Ecto neural progenitor cell (in vitro differentiated cells): ENCODE measurements around the gene ACP1.

ENCODE experiments used
- DNase-seq: peaks from one replicate; pipeline ENCODE4 v3.0.0-alpha.2; 2018; ENCODE audit warnings: low spot score

The ACP1 gene

GRCh38 chr2:280650-281110, 15.9 kb downstream of the ACP1 start:
- DNase-seq = no peak

DNA sequence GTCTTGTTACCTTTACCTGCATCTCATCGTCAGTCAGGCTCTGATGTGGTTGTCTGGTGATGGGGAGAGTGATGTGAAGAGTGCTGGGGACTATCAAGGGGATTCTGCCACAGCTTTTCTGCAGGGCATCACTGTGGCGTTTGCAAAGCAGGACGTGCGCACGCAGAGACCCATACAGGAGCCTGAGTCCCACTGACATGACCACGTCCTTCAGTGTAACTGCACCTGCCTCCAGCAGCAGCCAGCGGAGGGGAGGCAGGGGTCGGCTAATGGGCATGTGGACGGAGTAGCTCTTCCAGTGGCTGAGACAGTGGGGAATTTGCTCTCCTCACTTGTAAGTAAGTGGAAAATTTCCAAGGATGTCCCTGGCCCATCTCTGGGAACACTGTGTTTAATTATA, 16.6 kb downstream of the ACP1 start:
- no peak for DNase-seq

DNA sequence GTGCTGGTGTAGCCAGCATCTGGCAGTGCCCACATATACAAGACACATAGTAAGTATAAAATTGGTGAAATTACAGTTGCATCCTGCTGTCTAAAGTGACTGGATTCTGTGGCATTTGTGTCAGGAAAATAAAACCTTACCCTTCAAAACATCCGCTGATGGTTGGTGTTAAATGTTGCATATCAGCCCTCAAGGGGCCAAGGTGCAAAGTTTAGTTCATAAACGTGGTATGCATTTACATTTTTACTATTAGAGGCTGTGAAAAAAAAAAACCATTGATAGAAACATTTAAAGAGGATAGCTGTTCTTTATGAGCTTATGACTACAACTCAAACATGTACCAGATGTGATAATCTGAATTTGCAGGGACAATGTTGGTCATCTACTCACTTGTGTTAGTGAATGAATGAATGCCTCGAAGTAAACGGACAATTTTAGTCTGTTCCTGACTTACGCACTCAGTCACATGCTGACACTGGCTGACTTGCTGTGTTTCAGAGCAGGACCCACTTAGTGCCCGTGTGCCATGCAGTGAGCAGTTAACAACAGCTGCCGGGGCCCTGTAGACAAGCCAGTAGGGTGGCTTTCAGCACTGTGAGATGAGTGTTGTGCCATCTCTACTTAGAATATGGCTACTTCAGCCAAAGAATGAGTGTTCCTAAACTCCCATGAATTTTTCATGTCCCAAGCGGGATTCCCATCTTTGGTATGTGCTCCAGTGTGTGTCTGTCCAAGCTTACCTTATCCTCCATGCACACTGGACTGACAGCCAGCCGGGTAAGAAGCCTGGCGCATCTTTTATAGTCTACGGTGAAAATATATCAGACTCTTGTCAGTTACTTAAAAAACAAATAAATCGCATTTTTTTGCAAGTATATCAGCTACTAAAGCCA, 17.9 kb downstream of the ACP1 start:
- DNase-seq = no peak

DNA sequence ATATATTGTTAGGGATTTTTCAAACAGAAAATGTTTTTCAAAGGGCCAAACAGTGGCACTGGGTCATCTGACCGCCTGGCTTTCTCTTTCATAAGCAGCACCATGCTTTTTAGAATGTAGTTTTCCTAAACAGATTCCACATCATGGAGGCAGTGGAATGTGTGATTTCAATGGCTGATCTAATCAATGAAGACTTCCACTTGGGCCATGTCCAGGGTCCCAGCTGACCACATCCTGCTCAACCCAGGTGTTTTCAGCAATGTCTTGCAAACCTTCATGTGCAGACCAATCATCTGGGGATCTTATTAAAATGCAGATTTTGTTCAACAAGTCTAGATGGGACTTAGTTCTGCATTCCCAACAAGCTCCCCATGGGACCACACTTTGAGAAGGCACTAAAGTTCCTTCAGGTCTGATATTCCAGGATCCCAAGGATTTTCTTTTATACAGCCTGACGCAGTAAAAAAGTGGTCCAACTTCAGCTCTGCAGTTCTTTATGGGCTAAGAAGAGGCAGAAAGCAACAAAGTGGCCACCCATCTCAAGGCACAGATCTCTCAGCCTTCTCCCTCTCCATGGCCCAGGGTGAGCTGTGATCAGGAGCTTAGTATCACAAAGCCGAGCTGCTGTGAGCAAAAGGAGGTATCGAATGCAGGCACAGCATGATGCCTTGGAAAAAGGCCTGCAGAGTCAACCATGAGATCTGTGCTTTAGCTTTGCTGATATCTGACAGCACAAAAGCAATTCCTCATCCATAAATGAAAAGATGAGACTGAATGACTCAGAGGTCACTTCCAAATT, 19.4 kb downstream of the ACP1 start:
- DNase-seq = no peak

DNA sequence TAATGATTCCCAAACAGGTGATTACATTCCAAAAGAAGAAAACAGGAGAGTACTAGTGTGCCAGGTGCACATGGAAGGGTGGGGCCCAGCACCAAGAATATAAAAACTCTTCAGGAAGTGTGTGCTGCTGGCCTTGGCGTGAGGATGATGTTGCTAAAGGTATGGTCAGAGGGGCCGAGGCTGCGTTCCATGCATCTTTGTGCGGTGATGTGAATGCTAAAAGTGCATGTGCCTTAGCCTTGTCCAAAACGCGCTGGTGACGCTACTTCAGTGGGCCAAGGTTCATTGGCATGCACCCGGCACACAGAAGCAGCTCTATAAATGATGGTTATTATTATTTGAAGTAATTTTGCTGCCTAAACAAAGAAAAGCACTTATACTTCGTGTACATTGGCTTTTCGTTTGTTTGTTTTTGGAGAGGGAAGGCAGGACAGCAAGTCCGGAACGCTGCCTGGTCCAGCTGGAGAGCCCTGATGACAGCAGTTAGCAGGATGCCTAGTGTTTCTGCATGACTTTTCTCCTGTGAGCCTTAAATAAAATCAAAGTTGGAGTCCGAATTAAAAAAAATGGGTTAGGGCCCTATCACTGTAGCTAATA, 20.2 kb downstream of the ACP1 start:
- no peak for DNase-seq

DNA sequence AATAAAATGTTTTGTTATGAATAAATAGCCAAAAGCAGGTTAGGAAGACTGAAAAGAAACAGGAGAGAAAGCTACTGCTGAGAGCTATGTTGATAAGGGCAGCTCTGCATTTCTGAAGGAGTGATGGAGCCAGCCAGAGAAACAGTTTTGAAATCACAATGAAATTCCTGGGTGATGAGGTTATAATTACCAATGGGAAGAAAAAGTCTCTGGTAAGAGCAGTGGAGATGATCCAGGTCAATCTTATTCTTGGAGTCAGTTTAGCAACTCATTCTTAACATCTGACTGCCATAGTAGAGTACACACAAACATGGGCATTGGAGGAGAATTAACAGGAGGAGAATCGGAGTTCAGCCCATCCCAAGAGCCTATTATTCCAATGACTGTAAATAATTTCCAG, 20.8 kb downstream of the ACP1 start:
- no peak for DNase-seq

DNA sequence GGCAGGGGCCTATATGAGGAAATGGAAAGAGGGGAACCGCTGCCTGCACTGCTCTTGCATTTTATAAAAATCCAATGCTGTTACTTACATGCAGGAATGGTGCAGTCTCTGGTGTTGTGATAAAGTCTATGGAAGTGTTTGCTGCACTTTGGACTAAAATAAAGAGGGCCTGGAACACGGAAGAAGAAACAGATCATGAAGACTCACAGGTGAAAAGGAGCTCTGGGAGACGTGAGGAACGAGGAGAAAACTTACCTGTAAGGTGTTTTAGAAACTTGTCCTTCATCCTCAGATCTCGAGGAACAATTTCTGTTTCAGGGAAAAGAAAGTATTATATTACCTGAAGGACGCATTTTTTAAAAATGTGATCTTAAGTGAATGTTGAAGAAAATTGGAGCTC, 21.3 kb downstream of the ACP1 start:
- no peak for DNase-seq

DNA sequence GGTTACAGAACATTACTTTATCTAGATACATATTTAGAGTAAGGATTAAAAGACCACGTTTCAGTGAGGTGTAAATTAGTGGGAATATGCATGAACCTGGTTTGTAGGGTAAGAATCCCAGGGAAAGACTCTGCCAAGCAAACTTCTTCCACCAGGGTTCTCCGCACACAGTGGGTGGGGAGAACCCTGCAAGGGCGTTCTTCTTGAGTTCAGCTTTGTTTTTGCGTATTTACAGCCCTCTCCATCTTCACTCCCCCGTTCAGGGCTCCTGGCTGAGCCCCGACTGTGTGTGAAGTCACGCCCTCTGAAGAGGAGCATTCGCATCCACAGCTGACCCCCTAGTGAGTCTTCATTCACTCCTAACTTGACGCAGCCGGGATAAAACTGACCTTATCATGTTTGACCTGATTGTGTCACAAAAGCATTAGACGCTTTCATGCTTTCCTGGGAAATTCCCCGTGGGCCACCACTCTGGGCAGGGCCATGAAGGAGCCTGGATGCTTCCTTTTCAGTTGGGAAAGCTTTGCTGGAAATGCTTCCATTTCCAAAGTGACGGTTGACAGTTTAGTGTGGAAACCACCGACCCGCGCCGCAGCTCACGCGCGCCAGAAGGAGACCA, 22.1 kb downstream of the ACP1 start:
- no peak for DNase-seq

DNA sequence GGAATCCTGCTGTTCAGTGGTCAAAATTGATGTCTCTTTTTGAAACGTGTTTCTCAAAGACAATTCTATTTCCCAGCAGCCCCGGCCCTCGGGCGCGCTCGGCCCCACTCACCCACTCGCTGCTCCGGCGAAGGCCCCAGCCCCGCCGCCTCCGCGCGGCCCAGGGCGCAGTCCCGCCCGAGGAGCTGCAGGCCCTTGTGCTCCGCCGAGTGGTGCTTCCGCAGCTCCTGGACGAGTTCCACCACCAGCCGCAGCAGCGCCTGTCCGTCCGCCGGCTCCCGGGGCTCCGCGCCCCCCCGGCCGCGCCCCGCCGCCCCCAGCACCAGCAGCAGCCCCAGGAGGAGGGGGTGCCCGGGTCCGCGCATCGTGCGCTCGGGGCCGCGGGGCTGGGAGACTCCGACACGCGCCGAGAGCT, 22.7 kb downstream of the ACP1 start:
- DNase-seq = peak; percentile 61

DNA sequence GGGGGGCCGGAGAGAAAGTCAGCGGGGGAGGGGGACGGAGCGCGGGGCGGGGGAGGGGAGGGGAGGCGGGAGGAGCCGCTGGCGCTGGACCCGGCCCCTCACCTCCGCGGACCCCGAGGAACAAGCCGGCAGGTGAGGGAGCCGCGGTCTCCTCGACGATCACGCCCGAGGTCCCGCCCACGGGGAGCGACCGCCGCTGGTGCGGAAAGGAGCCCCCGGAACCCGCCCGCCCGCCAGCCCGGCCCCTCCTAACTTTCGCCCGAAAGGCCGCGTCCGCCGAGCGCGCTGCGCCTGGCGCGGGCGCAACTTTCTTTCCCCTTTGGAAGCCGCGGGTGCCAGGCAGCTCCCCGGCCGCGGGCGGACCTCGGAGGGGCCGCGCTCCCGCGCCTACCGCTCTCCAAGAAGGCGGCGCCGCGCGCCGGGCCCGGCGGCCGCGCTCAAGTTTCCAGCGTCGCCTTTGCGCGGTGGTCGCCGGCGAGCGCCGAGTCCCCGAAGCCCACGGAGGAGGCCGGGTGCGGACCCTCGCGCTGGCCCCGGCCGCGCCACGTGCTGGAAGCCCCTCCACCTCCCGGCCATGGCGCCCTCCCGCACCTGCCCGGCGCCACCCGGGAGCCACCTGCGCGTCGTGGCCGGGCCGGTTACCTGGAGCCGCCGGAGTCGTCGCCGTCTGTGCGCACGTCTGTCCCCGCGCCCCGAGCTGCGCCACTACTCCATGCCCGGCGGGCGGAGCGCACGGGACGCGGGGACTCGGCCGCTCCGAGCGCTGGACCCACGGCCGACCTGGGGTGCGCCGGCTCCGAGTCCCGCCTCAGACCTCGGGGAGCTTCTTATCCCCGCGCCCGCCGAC, 23.4 kb downstream of the ACP1 start, which contains the start of gene ALKAL2:
TSS of gene ALKAL2 (minus strand) at position 181 of the 847 bp plus-strand sequence. CDS start 256 bp downstream, outside the sequence.
- DNase-seq = peak; percentile 59

DNA sequence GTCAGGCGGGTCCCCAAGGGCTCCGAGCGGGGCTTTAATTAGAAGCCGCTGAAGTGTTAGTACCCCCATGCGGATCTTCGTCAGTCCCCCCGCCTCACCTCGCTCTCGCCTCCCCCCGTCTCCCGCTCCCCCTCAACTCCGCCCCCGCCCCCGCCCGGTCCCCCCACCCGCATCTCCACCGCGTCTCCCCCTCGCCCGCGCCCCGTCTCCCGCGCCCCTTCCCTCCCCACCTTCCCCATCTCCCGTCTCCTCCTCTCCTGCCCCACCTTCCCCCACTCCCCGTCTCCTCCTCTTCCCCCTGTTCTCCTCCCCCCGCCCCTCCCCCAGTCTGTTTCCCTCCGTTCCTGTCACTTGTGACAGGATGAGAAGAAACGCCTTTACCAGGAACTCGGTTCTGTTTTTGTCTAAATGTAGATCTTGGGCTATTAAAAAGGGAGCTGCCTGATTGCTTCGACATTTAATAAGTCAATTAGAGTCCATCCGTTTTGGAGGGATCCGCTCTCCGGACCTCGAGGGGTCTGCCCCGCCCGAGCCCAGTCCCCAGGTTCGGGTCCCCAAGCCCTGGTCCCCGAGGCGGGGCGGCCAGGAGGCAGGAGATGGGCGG, 24.1 kb downstream of the ACP1 start:
- DNase-seq = no peak

DNA sequence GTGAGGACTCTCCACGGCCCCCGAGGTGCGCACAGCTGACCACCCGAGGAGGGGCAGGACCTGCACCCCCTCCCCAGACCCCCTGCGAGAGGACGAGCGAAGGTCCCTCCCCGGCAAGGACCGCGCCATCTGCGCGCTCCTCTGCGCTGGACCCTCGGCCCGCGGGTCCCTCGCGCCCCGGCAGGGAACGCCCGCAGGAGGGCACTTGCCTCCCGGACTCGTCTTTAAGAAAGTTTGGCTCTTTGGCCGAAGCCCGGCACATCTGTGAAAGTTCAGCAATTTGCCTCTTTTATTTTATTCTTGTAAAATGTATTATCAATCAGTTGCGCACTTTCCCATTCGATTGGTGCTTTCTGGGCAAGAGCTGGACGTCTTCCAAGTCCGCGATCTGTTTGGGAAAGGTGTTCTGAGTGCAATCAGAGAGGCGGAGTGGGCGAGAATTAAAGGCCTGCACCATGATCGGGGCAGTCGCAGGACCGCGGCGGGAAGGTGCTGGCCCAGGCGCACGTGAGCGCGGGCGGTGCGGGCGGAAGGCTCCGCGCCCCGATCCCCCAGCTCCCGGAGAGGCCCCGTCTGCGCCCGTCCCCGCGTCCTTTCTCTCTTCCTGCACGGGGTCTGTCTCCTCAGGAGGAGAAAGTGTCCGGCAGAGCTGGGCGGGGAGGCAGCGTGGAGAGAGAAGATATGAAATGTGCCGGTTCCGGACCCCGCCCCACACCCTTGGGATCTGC, 24.8 kb downstream of the ACP1 start:
- peak; percentile 53 for DNase-seq

GRCh38 chr2:290090-290722, 25.5 kb downstream of the ACP1 start:
- DNase-seq = peak; percentile 77

DNA sequence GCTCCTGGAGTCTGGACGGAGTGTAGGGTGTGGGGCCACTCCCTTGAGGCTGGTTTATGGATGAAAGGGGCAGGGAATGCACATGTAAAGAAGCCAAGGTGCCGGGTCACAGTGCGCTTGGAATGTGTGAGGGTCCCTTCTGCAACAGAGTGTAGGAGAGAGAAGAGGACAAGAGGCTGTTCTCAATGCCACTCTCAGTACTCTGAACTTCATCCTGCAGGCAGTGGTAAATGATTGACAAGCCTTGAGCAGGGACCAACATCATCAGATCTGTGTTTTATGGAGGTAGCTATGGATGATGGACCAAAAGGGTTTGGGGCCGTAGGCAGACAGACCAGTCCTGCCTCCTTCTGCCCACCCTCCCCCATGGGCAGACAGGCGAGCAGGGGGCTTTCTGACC, 30.3 kb downstream of the ACP1 start:
- no peak for DNase-seq

GRCh38 chr2:296354-296753, 31.6 kb downstream of the ACP1 start:
- no peak for DNase-seq

DNA sequence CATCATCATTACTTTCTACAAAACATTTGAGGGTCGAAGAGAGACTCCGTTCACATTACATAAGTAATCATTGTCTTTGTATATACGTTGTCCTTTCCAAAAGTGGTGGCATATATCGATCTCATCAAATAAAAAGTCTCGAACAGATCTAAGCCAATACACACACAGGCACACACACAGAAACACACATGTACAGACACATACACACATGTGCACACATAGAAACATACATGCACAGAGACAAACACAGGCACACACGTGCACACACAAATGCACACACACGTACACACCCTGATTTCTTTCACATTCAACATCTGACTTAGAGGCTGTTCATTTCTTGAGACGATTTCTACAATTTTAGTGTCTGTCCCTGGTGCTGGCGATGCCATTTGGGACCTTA, 40.6 kb downstream of the ACP1 start:
- no peak for DNase-seq

GRCh38 chr2:309148-309953, 44.6 kb downstream of the ACP1 start:
- peak; percentile 56 for DNase-seq

DNA sequence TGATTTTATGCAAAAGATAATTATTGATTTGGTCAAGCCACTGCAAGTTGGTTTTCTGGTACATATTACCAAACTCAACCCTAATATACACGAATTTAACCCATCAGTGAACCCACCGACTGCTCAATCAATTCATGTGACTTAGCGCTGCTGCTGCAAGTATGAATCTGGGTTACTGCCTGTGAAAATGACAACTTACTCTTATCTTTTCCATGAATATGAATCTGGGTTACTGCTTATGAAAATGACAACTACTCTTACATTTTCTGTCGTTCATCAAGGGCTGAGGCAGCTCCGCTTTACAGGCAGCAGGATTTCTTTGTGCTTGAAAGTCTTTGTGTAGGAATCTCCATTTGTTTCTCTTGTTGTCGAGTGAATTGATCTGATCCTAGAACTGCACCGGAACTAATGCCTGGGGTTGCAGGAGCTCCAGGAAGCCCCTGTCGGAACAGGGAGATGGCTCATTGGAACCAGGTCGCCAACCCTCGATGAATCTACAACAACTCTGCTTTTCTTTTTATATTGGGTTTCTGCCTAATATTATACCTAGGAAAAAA, 45.3 kb downstream of the ACP1 start:
- no peak for DNase-seq
